HepG2 (cell line): ENCODE measurements around the gene ACOT13. TPM values are rescaled to one million over a fixed set of nuclear protein-coding genes. Genes with fewer than 3 reads are reported as not detected.
A peak's percentile ranks its signal among the peaks of the same experiment; 100 is the strongest.

Source experiments
- ATF4 ChIP-seq, 2 experiments: fragments of 450-650 bp in 1 of 2; sonication (generic) in 1 of 2; formaldehyde crosslinking; IDR thresholded peaks; 2 replicates each; pipeline versions ENCODE4 v1.5.0 to v1.8.0; 2020 to 2022; ENCODE audit warnings: mild to moderate bottlenecking in 1 of 2, missing genetic modification reagents in 1 of 2
- EED ChIP-seq: sonication (generic); formaldehyde crosslinking; IDR thresholded peaks from 2 replicates; pipeline ENCODE4 v1.5.0; 2020; ENCODE audit warnings: mild to moderate bottlenecking, missing genetic modification reagents
- FOXA1 ChIP-seq, 2 experiments: fragments of 450-650 bp in 1 of 2; sonication (generic) in 1 of 2; formaldehyde crosslinking in 1 of 2; IDR thresholded peaks; 2 replicates each; pipeline versions ENCODE4 v1.4.0 to v1.6.1; 2016 to 2020; ENCODE audit warnings: missing genetic modification reagents in 1 of 2
- HDAC1 ChIP-seq: sonication (generic); formaldehyde crosslinking; IDR thresholded peaks from 2 replicates; pipeline ENCODE4 v1.5.1; 2020; ENCODE audit warnings: mild to moderate bottlenecking, missing genetic modification reagents
- HMG20B ChIP-seq: conservative IDR thresholded peaks from 2 replicates; pipeline ENCODE4 v1.6.1; 2016; ENCODE audit warnings: missing genetic modification reagents, missing compliant biosample characterization
- HOXD1 ChIP-seq: sonication (generic); formaldehyde crosslinking; IDR thresholded peaks from 2 replicates; pipeline ENCODE4 v1.5.0; 2020; ENCODE audit warnings: missing genetic modification reagents
- MTA1 ChIP-seq: sonication (generic); formaldehyde crosslinking; IDR thresholded peaks from 2 replicates; pipeline ENCODE4 v1.4.0; 2020; ENCODE audit warnings: missing genetic modification reagents, mild to moderate bottlenecking, borderline replicate concordance
- MXD1 ChIP-seq: sonication (generic); formaldehyde crosslinking; IDR thresholded peaks from 2 replicates; pipeline ENCODE4 v1.4.0; 2020; ENCODE audit warnings: mild to moderate bottlenecking, missing genetic modification reagents
- PCBP1 ChIP-seq: fragments of 200-400 bp; formaldehyde crosslinking; IDR thresholded peaks from 2 replicates; pipeline ENCODE4 v1.6.1; 2017; ENCODE audit warnings: mild to moderate bottlenecking, low read depth, low read length, borderline replicate concordance
- PITX1 ChIP-seq: sonication (generic); formaldehyde crosslinking; IDR thresholded peaks from 2 replicates; pipeline ENCODE4 v1.5.1; 2020; ENCODE audit warnings: mild to moderate bottlenecking, missing genetic modification reagents
- RBAK ChIP-seq: sonication (generic); formaldehyde crosslinking; IDR thresholded peaks from 2 replicates; pipeline ENCODE4 v1.5.1; 2020; ENCODE audit warnings: mild to moderate bottlenecking, missing genetic modification reagents
- RBFOX2 ChIP-seq: fragments of 200-400 bp; formaldehyde crosslinking; IDR thresholded peaks from 2 replicates; pipeline ENCODE4 v1.6.1; 2017; ENCODE audit warnings: low read depth, mild to moderate bottlenecking, low read length
- REXO4 ChIP-seq: sonication (generic); formaldehyde crosslinking; IDR thresholded peaks from 2 replicates; pipeline ENCODE4 v1.8.0; 2022; ENCODE audit warnings: missing genetic modification reagents, mild to moderate bottlenecking, borderline replicate concordance
- SSRP1 ChIP-seq: IDR thresholded peaks from 2 replicates; pipeline ENCODE4 v1.6.1; 2016; ENCODE audit warnings: control low read depth
- UBTF ChIP-seq: sonication (generic); formaldehyde crosslinking; IDR thresholded peaks from 2 replicates; pipeline ENCODE4 v1.4.0; 2020; ENCODE audit warnings: mild to moderate bottlenecking, missing genetic modification reagents
- ZC3H13 ChIP-seq: sonication (generic); formaldehyde crosslinking; IDR thresholded peaks from 2 replicates; pipeline ENCODE4 v1.8.1; 2023; ENCODE audit warnings: mild to moderate bottlenecking, missing genetic modification reagents, moderate library complexity
- ZFAT ChIP-seq: sonication (generic); formaldehyde crosslinking; conservative IDR thresholded peaks from 2 replicates; pipeline ENCODE4 v1.8.1; 2023; ENCODE audit warnings: missing genetic modification reagents, inconsistent platforms
- ZFP36L1 ChIP-seq: sonication (generic); formaldehyde crosslinking; IDR thresholded peaks from 2 replicates; pipeline ENCODE4 v1.8.0; 2022; ENCODE audit warnings: mild to moderate bottlenecking, missing genetic modification reagents, moderate library complexity
- ZKSCAN5 ChIP-seq: sonication (generic); formaldehyde crosslinking; IDR thresholded peaks from 2 replicates; pipeline ENCODE4 v1.5.1; 2020; ENCODE audit warnings: mild to moderate bottlenecking, missing genetic modification reagents
- ZNF343 ChIP-seq: sonication (generic); formaldehyde crosslinking; IDR thresholded peaks from 2 replicates; pipeline ENCODE4 v1.4.0; 2020; ENCODE audit warnings: mild to moderate bottlenecking, missing genetic modification reagents
- ZNF367 ChIP-seq: sonication (generic); formaldehyde crosslinking; IDR thresholded peaks from 2 replicates; pipeline ENCODE4 v1.4.0; 2020; ENCODE audit warnings: missing genetic modification reagents, borderline replicate concordance
- ZNF543 ChIP-seq: sonication (generic); formaldehyde crosslinking; IDR thresholded peaks from 2 replicates; pipeline ENCODE4 v1.4.0; 2020; ENCODE audit warnings: mild to moderate bottlenecking, missing genetic modification reagents
- ZNF547 ChIP-seq: sonication (generic); formaldehyde crosslinking; IDR thresholded peaks from 2 replicates; pipeline ENCODE4 v1.5.1; 2020; ENCODE audit warnings: mild to moderate bottlenecking, missing genetic modification reagents
- ZNF580 ChIP-seq: IDR thresholded peaks from 2 replicates; pipeline ENCODE4 v1.6.1; 2016; ENCODE audit warnings: low read depth, borderline replicate concordance
- ZNF766 ChIP-seq: sonication (generic); formaldehyde crosslinking; IDR thresholded peaks from 2 replicates; pipeline ENCODE4 v1.5.0; 2020; ENCODE audit warnings: missing genetic modification reagents, borderline replicate concordance
- ZNF776 ChIP-seq: sonication (generic); formaldehyde crosslinking; IDR thresholded peaks from 2 replicates; pipeline ENCODE4 v1.4.0; 2020; ENCODE audit warnings: mild to moderate bottlenecking, missing genetic modification reagents
- ZNF777 ChIP-seq: sonication (generic); formaldehyde crosslinking; IDR thresholded peaks from 2 replicates; pipeline ENCODE4 v1.4.0; 2020; ENCODE audit warnings: missing genetic modification reagents
- polyA plus RNA-seq, 8 experiments: library from polyadenylated mRNA; depleted of rRNA in 3 of 8; stranded (reverse) in 7 of 8; unstranded in 1 of 8; fragments of >200 nt; fragmentation: Illumina TruSeq in 4 of 8; extraction: Trizol in 4 of 8; gene quantifications; 2 replicates each; pipeline versions ENCODE4 v1.2.1 to v1.2.3, GENCODE V29; 2011 to 2016; ENCODE audit warnings: low read depth in 4 of 8, missing spikeins in 1 of 8, mixed read lengths in 1 of 8; ENCODE audit not compliant: insufficient read depth in 1 of 8
- total RNA-seq, 5 experiments: library from RNA; depleted of rRNA; stranded (reverse); fragments of >200 nt; fragmentation: Illumina TruSeq; extraction: Trizol; gene quantifications; 2 replicates each; pipeline ENCODE4 v1.2.3, GENCODE V29; 2016; ENCODE audit warnings: low read depth in 1 of 5

ACOT13 gene
- total and polyA plus RNA-seq, 2 of the 13 experiments (the other 11 are each of a cell fraction or from before 2014, with no cell fraction given), result 31.5 to 45.1 TPM

GRCh38 chr6:24720131-24720603 lies 53.3 kb downstream of the ACOT13 start (continued):
- TF ChIP-seq UBTF (peak; percentile 94), HMG20B (CRISPR knock-in tag) (peak; percentile 46; the same call in 1 of the 2 replicates), SSRP1 (CRISPR knock-in tag) (no peak), ZKSCAN5 (CRISPR knock-in tag) (peak; percentile 71; the same call in 1 of the 2 replicates), ZNF766 (CRISPR knock-in tag) (0 out of 2 replicates have a peak, but pooled peaks have one; percentile 15), ZNF777 (CRISPR knock-in tag) (0 out of 2 replicates have a peak, but pooled peaks have one; percentile 1), PITX1 (CRISPR knock-in tag) (0 out of 2 replicates have a peak, but pooled peaks have one; percentile 51), ZFP36L1 (CRISPR knock-in tag) (peak; percentile 8; the same call in 1 of the 2 replicates), REXO4 (CRISPR knock-in tag) (0 out of 2 replicates have a peak, but pooled peaks have one; percentile 33), ZFAT (CRISPR knock-in tag) (no peak), PCBP1 (0 out of 2 replicates have a peak, but pooled peaks have one; percentile 7), ZNF580 (0 out of 2 replicates have a peak, but pooled peaks have one; percentile 81), MXD1 (CRISPR knock-in tag) (peak; percentile 54; the same call in 1 of the 2 replicates), RBFOX2 (peak; percentile 94), RBAK (CRISPR knock-in tag) (no peak), FOXA1 (IDR thresholded peaks at IDR 0.05) (no peak), FOXA1 (CRISPR knock-in tag; IDR thresholded peaks at IDR 0.05) (no peak), ZC3H13 (peak; percentile 90), ATF4 (CRISPR knock-in tag; IDR thresholded peaks at IDR 0.05) (peak in 1 of 2 experiments; percentile 1; a peak in 1 of 4 replicates), ZNF547 (CRISPR knock-in tag) (no peak), ZNF543 (CRISPR knock-in tag) (0 out of 2 replicates have a peak, but pooled peaks have one; percentile 59), HOXD1 (CRISPR knock-in tag) (0 out of 2 replicates have a peak, but pooled peaks have one; percentile 25), EED (peak; percentile 47; the same call in 1 of the 2 replicates), ZNF776 (CRISPR knock-in tag) (peak; percentile 64; the same call in 1 of the 2 replicates), MTA1 (CRISPR knock-in tag) (peak; percentile 47; the same call in 1 of the 2 replicates), ZNF367 (no peak), ZNF343 (CRISPR knock-in tag) (peak; percentile 11; the same call in 1 of the 2 replicates), HDAC1 (CRISPR knock-in tag) (peak; percentile 44; the same call in 1 of the 2 replicates)
